DMS53 (cell line): ENCODE measurements around the gene UMOD.
"Not testable (repeated sequence)": the region's sequence is repeated elsewhere in the genome, so short reads cannot be mapped to it uniquely, and the experiment has no call there.

Source experiments
- DNase-seq: peaks from one replicate; lab custom pipeline; 2025; lab: John Stamatoyannopoulos, UW

The UMOD gene

DNA sequence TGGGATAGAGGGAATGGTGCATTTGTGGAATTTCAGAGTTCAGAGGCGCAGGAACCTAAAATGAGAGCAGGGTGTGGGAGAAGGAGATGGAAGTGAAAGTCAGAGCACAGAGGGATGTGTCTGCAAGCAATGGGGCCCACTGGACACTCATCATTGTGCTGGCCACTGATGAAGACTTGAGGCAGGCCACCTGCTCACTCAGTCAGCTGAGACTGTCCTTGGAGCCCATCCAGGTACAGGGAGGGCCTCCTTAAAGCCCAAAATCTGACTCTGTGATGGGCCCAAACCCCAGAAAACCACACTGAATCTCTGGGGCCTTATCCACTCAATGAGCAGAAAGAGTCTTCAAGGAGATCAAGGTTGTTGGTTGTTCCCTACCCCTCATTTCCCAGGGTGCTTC is 30.8 kb downstream of the UMOD start:
- DNase-seq: no peak

DNA sequence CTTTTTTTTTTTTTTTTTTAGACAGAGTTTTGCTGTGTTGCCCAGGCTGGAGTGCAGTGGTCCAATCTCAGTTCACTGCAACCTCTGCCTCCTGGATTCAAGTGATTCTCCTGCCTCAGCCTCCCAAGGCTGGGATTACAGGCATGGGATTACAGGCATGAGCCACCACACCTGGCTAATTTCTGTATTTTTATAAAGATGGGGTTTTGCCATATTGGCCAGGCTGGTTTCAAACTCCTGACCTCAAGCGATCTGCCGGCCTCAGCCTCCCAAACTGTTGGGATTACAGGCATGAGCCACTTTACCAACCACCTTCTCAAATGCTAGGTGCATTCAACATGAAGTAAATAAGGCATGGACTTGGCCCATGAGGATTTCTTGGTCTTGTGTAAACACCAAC is 31.5 kb downstream of the UMOD start:
- not testable (repeated sequence) for DNase-seq

DNA sequence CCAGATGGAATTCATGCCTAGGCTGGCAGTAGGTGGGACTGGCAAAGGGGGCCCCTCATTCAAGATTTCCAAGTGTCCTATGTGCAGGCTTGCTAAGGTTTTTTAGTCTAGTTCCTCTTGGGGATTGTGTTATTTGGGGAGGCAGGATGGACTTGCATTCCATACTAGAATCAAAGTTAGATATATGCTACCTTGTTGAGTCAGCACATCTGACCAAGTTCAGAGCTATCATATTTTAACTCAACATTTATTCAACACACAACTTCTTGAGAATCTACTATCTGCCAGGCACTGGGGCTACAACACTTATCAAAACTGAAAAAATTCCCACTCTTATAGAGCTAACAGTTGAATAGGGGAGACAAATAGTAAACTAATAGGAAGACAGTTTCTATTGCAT is 31.9 kb downstream of the UMOD start:
- DNase-seq: no peak

DNA sequence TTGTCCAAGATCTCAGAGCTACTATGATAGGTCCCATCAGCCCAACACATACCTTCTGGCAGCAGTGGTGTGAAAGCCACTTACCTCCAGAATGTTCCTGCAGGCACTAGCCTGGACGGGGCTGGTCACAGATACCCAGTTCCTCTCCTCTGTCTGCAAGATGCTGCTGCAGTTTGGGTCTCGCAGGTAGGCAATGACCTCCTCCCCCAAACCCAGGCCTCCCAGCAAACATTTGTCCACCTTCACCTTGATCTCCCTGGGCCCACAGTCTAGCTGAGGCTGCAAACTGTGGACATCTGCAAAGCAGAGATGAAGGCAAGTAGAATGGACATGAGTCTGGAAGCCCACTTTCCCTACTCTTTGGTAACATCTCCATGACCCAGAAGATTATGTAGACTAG is 32.3 kb downstream of the UMOD start:
- no peak for DNase-seq

DNA sequence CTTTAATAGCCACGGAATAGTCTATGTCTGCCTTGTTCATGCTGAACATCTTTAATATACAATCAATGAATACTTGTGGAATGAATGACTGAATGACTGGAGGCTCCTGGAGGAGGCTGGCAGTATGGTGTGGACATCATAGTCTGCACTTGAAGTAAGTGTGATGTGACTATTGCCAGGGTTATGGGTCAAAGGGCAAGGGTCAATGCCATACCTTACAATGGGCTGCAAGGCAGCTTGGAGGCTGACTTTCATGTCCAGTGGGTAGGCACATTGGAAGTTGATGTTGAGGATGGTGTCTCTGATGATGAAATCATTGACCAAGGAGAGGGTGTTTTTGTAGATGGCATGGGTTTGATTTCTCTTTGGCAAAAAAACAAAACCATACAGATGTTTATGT is 33.1 kb downstream of the UMOD start:
- no peak for DNase-seq

DNA sequence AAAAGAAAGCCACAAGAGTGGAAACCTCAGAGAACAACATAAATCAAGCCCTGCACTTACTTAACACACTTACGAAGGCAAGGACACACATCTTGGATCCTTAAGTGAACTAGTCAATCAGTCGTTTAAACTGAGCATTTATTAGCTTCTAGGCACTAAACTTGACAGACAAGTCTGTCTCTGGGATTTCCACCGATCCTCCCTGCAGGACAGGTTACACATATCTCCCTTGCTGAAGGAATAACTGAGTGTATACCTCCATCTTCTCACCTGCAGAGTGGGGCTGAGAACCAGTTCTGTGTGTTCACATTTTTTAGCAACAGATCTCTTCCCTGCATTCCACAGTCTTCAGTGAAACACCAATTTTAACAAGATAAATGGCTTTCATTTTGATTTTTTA is 34.1 kb downstream of the UMOD start:
- DNase-seq: no peak

DNA sequence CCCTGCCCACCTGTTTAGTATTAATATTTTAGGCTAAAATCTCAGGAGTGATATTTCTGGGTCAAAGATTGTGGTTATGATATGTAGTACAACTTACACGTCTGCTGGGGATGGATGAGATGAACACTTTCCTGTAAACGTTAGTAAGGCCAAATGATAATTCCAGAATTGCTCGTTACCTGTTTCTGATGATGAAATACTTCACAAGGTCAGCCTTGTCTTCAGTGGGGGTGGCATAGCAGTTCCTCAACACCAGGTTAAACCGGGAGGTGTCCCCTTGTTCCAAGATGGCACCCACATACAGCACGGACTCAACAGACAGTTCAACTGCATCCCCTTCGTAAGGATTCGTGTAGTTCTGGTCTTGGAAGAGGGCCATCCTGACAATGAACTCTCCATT is 34.5 kb downstream of the UMOD start:
- DNase-seq: no peak

DNA sequence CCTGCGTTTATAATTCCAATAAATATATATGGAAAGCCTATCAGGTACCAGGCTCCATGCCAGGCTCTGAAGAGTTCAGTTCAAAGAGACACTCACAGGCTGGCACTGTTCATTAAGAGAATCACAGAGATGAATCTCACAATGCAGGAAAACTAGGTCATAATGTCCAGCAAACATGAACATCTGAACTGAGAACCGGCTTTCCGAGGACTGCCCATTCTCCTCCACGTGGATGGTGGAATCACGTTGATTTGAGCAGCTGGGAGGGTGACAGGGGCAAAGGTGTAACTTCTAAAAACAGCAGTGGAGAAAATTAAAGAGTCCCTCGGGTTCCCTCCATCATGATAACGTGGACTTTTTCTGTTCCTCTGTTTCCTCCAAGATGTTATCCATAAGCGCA is 35.4 kb downstream of the UMOD start:
- DNase-seq: no peak

DNA sequence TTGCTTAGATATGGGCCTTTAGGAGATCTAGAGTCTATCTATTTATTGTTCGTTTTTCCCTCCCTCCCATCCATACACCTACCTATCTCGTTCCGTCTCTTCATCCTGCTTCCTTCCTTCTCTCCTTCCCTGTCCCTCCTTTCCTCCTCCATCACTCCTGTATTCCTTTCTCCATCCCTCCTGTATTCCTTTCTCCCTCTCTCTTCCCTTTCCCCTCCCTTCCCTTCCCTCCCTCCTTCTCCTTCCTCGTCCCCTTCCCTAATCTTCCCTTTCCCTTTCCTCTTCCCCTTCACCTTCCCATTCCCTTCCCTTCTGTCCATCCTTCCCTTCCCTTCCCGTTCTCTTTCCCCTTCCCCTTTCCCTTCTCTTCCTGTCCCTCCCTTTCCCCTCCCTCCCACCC is 35.8 kb downstream of the UMOD start:
- DNase-seq: no peak

DNA sequence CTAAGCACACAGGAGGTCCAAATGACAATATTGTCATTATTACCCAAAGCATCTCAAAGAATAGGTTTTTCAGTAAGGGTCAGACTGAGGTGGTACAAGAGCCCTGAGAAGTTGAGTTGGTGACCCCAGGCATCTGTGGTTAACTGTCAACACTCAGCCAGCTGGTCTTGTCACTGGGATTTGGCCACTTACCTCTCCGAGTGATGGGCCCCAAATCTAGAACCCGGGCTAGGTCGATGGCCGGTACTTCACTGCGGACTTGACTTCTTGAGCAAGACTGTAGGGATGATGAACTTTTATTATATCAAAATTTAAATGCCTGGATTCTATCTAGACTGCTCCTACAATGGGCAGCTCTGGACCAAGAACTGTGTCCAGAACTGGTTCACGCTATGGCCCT is 36.8 kb downstream of the UMOD start:
- no peak for DNase-seq

DNA sequence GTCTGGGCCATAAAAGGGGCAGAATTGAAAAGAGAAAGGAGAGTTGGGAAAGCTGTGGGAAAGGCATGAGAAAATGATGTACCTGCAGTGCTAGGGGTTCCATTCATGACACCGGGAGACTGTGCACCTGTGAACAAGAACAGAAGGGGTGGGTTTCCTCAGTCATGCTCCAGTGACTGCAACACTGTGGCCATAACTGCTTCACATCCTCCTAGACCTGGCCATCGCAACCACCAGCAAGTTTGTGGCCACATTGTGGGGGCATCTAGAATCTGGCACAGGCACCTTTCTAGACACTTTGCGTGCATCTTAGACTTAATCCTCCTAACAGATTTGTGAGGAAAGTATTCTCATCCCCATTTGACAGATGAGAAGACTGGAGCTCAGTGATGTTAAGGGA is 37.9 kb downstream of the UMOD start:
- DNase-seq: no peak

DNA sequence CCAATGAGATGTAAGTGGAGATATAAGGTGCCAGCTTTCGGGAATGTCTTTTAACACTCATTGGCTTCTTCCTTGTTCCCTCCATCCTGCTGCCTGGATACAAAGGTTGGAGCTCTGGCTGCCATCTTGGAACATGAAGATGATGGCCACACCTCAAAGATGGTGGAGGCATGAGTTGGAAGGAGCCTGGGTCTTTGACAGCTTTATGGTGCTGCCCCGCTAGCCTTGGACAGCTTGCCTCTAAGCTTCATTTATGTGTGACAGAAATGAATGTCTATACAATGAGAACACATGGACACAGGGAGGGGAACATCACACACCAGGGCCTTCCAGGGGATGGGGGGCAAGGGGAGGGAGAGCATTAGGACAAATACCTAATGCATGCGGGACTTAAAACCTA is 38.8 kb downstream of the UMOD start:
- DNase-seq: no peak

DNA sequence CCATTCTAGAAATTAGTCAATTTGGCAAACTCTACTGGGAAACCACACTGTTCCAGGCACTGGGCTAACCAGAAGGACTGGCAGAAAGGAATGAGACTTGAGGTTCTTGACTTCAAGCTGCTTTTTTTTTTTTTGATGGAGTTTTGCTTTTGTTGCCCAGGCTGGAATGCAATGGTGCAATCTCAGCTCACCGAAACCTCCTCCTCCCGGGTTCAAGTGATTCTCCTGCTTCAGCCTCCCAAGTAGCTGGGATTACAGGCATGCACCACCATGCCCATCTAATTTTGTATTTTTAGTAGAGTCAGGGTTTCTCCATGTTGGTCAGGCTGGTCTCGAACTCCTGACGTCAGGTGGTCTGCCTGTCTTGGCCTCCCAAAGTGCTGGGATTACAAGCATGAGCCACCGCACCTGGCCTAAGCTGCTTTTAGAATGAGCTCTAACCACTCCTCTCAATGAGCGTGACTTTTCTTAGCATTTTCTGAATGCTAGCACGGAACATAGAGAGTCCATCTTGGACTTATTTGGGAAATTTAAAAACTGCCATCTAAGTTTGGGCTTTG is 39.9 kb downstream of the UMOD start:
- DNase-seq: not testable (repeated sequence)

DNA sequence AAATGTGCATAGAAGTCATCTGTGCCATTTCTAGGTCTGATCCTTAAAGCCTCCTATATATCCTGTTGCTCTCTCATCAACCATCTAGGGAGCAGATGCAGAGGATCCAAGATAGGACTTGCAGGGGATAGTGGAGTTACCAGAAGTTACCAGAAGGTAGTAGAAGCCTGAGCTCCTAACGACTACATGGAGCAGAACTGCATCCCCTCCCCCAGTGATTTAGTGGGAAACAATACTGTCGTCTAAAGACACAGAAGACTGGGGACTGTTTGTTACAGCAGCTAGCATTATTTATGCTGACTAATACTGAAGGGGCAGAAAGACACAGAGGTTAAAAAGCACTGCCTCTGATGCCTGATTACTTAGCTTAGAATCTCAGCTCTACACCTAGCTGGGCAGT is 41.0 kb downstream of the UMOD start:
- no peak for DNase-seq

DNA sequence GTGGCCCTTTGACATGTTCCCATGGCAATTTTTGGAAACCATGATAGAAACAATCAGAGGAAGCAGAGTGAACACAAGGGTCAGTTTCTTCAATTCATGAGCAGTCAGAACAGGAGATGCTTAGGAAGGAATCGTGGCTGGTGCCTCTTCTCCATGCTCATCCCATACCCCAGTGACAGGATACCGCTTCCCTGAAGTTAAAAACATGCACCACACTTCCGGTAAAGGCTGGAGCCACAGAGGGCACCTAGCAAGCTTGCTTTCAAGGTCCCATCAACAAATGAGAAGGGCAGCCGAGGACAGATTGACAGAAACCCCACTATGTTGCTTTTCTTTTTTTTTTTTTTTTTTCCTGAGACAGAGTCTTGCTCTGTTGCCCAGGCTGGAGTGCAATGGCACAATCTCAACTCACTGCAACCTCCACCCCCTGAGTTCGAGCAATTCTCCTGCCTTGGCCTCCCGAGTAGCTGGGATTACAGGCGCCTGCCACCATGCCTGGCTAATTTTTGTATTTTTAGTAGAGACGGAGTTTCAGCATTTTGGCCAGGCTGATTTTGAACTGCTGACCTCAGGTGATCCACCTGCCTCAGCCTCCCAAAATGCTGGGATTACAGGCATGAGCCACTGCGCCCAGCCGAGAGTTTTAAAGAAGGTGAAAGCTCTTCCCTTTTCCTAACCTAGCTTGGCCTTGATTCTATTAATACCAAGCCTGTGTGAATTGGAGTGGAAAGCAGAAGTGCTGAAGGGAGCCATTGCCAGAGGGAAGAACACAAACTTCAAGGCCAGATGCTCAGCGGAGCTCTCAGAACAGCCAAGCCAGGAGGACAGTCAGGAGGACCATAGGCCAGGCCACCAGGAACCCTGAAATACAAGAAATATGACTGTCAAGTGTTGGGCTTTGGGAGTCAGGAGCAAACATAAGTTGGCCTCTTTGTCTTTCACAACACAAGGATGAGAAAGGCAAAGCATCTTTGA is 41.8 kb downstream of the UMOD start:
- DNase-seq: no peak

DNA sequence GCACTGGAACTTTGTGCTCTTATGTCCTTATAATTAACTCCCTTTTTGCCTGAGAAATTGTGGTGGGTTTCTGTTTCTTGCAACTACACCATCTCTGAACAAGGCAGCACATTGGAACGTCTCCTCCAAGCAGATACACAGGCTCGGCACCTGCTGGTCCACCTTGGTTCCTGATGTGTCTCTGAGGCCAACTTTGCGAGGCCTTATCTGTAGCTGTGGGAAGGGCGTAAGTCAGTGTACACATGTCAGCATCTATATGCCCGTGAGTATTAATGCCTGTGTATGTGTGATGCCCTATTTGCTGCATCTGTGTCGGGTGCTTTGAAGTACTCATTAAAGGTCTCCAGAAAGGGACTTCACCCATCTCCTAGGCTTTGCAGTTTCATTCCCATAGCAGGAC is 42.7 kb downstream of the UMOD start:
- DNase-seq: no peak

DNA sequence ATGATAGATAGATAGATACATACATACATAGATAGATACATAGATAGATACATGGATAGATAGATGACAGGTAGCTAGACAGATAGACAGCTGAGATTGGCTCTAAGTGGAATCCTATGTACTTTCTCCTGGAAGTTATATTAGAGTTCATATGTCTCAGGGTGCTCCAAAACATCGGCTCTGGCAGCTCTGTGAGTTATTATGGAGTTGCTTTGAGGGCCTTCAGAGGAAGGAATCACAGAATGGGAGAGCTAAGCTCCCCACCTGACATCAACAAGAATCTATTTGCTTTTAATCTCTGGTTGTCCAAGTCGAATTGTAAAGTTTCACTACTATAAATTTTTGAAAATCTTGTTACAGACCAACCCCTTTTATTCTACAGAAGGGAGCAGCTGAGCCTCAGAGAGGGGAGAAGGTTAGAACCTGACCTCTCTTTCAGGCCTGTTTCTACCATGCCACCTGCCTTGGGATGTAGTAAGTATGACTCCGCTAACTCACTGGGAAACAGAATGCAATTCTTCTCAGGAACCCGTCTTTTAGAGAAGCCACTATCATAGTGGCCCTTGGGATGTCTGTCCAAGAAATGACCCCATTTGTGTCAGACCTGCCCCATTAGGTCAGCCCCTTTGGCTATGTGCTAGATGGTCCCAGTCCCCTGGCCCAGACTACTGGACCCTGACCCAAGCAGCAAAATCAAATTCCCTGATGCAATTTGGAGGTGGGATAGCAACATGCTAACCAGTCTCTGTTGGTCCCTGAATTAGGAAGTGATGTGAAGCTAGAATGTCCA is 43.5 kb downstream of the UMOD start:
- no peak for DNase-seq

DNA sequence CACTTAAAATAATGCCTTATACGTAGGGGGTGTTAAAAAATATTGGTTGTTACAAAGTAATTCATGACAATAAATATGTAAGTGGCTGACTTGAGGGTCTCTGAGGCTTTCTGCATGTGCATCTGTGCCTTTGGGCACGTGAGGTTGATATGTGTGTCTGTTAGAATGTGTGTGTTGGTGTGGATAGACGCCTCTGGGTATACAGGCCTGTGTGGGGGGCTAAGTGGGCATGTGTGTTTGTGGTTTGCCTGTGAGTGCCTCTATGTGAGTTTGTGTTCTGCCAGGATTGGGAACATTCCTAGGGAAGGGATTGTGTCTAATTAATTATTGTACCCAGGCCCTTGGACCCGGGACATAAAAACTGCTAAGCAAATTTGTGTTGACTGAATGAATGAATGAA is 44.2 kb downstream of the UMOD start:
- DNase-seq: no peak

DNA sequence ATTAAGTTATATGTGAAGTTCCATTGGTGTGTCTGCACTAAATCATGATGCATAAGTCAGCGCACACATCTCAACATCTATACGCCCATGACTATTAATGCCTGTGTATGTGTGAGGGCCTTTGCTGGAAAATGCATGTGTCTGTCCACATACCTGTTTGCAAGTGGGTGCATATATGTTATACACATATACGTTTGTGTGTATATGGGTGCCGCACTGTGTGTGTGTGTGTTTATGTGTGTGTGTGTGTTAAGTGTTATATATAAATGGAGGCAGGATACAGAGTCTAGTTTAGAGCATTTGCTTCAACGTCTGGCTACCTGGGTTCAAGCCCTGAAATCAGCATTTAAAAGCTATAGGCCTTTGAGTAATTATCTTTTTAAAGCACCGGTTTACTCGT is 44.7 kb downstream of the UMOD start:
- DNase-seq: no peak

DNA sequence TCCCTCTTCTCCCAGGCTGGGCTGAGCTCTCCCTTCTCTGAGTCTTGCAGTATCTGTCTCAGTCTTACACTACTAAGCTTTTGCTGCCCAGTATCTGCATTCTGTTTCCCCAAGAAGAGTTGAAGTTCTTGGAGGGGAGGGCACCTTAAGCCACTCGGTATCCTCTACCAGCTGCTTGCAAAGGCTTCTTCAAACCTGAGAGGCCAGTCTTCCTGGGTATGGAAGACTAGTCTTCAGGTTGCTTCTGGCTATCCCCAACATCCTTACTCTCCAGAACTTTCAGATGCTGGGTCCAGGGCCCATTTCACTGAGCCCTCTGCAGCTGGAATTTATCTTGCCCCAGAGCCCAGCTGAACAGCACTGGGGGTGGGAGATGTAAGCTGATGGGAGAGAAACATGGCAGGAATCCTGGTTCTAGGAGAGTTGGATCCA is 45.3 kb downstream of the UMOD start:
- DNase-seq: no peak

DNA sequence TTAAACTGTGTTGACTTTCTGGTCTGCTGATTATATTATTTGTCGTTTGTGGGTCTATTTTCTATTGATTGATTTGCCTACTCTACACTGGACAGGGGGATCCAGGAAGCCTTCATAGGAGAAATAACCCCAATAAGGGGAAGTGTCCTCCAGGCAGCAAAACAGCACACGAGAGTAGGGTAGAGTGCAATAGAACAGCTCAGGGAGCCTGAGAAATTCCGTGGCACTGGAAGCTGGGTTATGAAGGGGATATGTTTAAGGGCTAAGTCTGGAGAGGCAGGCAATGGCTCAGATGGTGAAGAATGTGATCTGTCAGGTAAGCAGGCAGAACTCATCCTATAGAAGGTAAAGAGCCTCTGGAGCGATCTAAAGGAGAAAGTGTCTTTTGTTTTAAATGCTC is 46.1 kb downstream of the UMOD start:
- no peak for DNase-seq

DNA sequence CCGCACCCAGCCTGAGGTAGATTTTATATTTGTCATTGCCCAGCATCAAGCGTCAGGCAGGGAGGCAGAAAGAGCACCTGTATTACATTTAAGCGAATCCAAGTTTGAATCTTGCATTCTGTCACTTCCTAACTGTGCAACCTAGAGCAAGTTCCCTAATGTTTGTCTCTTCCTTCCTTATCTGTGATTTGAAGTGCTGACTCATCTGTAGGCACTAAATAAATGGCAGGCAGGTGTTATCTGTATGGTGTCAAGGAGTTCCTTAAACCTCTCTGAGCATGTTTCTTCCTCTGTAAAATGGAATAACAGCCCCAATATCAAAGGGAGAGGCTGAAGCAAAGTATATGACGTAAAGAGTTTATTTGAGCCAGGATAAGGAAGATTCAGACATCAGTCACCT is 49.5 kb downstream of the UMOD start:
- peak; percentile 38 for DNase-seq

DNA sequence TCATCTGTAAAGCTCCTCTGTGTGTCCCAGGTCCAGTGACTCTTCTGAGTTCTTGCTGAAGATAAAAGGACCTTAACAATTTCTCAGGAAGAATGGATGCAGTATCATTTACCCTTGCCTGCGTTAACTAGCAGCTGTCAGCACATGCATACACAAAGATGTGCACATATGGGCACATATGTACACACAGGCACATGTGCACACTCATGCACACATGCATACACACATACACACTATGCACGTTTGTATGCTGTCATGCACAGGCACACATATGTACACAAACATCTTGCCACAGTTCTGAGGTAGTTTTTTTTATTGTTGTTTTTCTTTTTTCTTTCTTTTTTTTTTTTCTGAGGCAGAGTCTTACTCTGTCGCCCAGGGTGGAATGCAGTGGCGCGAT is 50.1 kb downstream of the UMOD start:
- no peak for DNase-seq
